ENCODE data around the gene ATXN2.

DNA sequence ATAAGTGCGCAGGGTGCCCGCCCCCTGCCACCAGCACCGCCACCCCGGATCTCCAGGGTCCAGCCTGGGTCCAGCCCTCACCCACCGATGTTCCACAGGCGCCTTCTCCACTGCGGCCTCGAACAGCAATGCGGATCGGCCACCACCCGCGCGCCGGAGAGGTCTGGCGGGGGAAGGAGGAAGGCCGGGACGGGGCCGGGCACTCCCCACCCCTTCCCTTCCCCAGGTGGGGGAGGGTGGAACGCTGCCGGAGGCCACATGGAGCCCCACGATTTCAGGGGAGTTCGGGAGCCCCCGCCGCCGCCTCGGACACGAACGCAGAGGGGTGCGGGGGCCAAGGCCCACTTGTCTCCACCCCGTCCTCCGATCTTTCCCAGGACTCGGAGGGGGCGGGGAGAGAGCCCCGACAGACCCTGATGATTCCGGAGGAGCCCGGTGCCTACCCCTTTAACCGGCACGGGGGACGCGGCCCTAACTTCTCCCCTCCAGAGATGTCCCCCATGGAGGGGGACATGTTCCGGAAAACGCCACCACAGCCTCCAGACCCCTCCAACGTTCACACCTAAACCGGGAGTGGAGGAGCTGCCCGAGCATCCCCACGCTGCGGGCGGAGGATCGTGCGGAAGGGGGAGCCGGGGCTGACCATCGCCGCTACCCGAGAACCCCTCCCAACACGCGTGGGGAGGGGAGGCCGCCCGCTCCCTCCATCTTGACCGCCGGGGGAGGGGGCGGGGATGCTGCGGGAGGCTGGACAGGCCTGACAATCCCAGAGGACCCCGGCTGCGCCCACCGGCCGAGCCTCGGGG lies 1.1 kb downstream of the ATXN2 start:
- TF ChIP-seq TAF1 (conservative IDR thresholded peaks at IDR 0.05), result no peak
- no peak for TF ChIP-seq JUND (IDR thresholded peaks at IDR 0.05)
- TF ChIP-seq, protein P1, sequence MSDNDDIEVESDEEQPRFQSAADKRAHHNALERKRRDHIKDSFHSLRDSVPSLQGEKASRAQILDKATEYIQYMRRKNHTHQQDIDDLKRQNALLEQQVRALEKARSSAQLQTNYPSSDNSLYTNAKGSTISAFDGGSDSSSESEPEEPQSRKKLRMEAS (IDR thresholded peaks at IDR 0.05), result no peak
- TF ChIP-seq, protein P2, sequence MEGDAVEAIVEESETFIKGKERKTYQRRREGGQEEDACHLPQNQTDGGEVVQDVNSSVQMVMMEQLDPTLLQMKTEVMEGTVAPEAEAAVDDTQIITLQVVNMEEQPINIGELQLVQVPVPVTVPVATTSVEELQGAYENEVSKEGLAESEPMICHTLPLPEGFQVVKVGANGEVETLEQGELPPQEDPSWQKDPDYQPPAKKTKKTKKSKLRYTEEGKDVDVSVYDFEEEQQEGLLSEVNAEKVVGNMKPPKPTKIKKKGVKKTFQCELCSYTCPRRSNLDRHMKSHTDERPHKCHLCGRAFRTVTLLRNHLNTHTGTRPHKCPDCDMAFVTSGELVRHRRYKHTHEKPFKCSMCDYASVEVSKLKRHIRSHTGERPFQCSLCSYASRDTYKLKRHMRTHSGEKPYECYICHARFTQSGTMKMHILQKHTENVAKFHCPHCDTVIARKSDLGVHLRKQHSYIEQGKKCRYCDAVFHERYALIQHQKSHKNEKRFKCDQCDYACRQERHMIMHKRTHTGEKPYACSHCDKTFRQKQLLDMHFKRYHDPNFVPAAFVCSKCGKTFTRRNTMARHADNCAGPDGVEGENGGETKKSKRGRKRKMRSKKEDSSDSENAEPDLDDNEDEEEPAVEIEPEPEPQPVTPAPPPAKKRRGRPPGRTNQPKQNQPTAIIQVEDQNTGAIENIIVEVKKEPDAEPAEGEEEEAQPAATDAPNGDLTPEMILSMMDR (IDR thresholded peaks at IDR 0.05; ENCODE audit: low read depth, low read length, missing input control), result no peak
- peak; percentile 11 for TF ChIP-seq REST (IDR thresholded peaks at IDR 0.05)
- TF ChIP-seq RXRA (IDR thresholded peaks at IDR 0.05), result no peak
- TF ChIP-seq GABPA (IDR thresholded peaks at IDR 0.05 in 1 of 2, conservative IDR thresholded peaks at IDR 0.05 in 1 of 2), result no peak
- no peak for TF ChIP-seq NR2F2 (IDR thresholded peaks at IDR 0.05)
- no peak for TF ChIP-seq ATF3 (IDR thresholded peaks at IDR 0.05)
- no peak for TF ChIP-seq FOXA1 (IDR thresholded peaks at IDR 0.05)
- TF ChIP-seq, protein P3, sequence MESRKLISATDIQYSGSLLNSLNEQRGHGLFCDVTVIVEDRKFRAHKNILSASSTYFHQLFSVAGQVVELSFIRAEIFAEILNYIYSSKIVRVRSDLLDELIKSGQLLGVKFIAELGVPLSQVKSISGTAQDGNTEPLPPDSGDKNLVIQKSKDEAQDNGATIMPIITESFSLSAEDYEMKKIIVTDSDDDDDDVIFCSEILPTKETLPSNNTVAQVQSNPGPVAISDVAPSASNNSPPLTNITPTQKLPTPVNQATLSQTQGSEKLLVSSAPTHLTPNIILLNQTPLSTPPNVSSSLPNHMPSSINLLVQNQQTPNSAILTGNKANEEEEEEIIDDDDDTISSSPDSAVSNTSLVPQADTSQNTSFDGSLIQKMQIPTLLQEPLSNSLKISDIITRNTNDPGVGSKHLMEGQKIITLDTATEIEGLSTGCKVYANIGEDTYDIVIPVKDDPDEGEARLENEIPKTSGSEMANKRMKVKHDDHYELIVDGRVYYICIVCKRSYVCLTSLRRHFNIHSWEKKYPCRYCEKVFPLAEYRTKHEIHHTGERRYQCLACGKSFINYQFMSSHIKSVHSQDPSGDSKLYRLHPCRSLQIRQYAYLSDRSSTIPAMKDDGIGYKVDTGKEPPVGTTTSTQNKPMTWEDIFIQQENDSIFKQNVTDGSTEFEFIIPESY (IDR thresholded peaks at IDR 0.05), result no peak

All from liver (tissue), 3 donors.